Heart left ventricle (tissue), 16 donors: ENCODE data around the gene MYH7. TPM values are rescaled to one million over a fixed set of nuclear protein-coding genes. Genes with fewer than 3 reads are reported as not detected.

Experiments
- ATAC-seq, 4 donors: fragments of 200-7000 bp; cut with Tn5 transposase; one replicate each; pipeline ENCODE4 v1.9.1; 2020 to 2022; ENCODE audit warnings: moderate library complexity in 4 of 4, mild to moderate bottlenecking in 3 of 4, moderate number of reproducible peaks in 1 of 4
- DNase-seq, 5 donors: peaks; one replicate each; pipeline ENCODE4 v3.0.0-alpha.2; 2020
- H3K27ac ChIP-seq, 12 donors: fragments of 200-600 bp; sonication (generic) in 4 of 12; one replicate each; pipeline versions ENCODE4 v1.5.0 to v1.8.0; 2016 to 2022; ENCODE audit warnings: mild to moderate bottlenecking in 2 of 12
- H3K27me3 ChIP-seq, 9 donors: fragments of 200-600 bp; sonication (generic) in 2 of 9; one replicate each; pipeline versions ENCODE4 v1.5.1 to v1.8.0; 2016 to 2022; ENCODE audit warnings: mild to moderate bottlenecking in 3 of 9
- H3K36me3 ChIP-seq, 9 donors: fragments of 200-600 bp; sonication (generic) in 2 of 9; one replicate each; pipeline versions ENCODE4 v1.5.0 to v1.8.0; 2018 to 2022; ENCODE audit warnings: mild to moderate bottlenecking in 2 of 9
- H3K4me1 ChIP-seq, 12 donors: fragments of 200-600 bp; sonication (generic) in 4 of 12; one replicate each; pipeline versions ENCODE4 v1.5.0 to v1.8.0; 2016 to 2022; ENCODE audit warnings: mild to moderate bottlenecking in 3 of 12
- H3K4me3 ChIP-seq, 12 donors: fragments of 200-600 bp; sonication (generic) in 4 of 12; one replicate each; pipeline versions ENCODE4 v1.5.0 to v1.8.0; 2017 to 2022; ENCODE audit warnings: mild to moderate bottlenecking in 9 of 12, moderate library complexity in 4 of 12
- H3K9me3 ChIP-seq, 12 donors: fragments of 200-600 bp; sonication (generic) in 4 of 12; one replicate each; pipeline versions ENCODE4 v1.5.0 to v1.8.0; 2016 to 2022; ENCODE audit warnings: mild to moderate bottlenecking in 1 of 12
- CTCF ChIP-seq, 12 donors: fragments of 200-600 bp; sonication (generic) in 4 of 12; IDR thresholded peaks; one replicate each; pipeline versions ENCODE4 v1.5.0 to v1.8.0; 2018 to 2022; ENCODE audit warnings: antibody characterized with exemption in 12 of 12, mild to moderate bottlenecking in 5 of 12
- POLR2A ChIP-seq, 2 donors: fragments of 450-650 bp; IDR thresholded peaks; one replicate each; pipeline ENCODE4 v1.6.1; 2017; ENCODE audit warnings: antibody characterized with exemption in 2 of 2, mild to moderate bottlenecking in 2 of 2, moderate library complexity in 2 of 2
- WGBS, 4 donors: extraction: QIAGEN DNeasy Blood & Tissue Kit in 2 of 4; methylation state at CpG; one replicate each; pipeline versions ENCODE4 v1.1.5 to v1.1.7; 2013 to 2018; 5-methylcytosine and 5-hydroxymethylcytosine counted together
- intact Hi-C, 10 donors: fragments of 100-400 bp; cut with DNase I; formaldehyde crosslinking; loops; one replicate each; pipeline versions ENCODE4 v1.11.1 to v1.14.2; 2022
- polyA plus RNA-seq, 2 donors: library from polyadenylated mRNA; stranded (reverse); fragments of 200-250 nt; gene quantifications; one replicate each; pipeline ENCODE4 v1.2.3, GENCODE V29; 2013
- total RNA-seq, 9 donors: library from RNA; depleted of rRNA in 2 of 9; stranded (reverse); fragments of >200 nt in 2 of 9; fragmentation: NEBNext Ultra II Directional in 3 of 9; extraction: Animal tissue kit (Norgen Biotek cat#: 25700) in 3 of 9; gene quantifications; one replicate each; pipeline versions ENCODE4 v1.1.0 to v1.2.4, GENCODE V29; 2016 to 2023
- donor health status: ischemic (EF 13 %, LVEDD 7.1; RV severe dilation, severe dysfunction).
- donor health status: healthy with polysubstance abuse.
- donor health status: DM: no; HTN: yes; CAD: no.
- donor health status: DM: no; HTN: no; CAD: no.
- donor health status: ischemic (EF 25% LVEDD 6.9; RV normal size, moderate dysfunction).
- donor health status: ischemic (EF 25% LVEDD 5.7; RV mildly dilated, moderate dysfunction).
- donor health status: healthy.
- donor health status: DM: yes; HTN: yes; CAD: no.
- donor health status: ischemic (EF 35%, LVEDD 5.7; RV mildly dilated, moderate dysfunction).
- donor health status: nonischemic (EF 11% LVEDD 7.7; RV severe dilation, severe dysfunction).
- donor health status: DM: yes; HTN: yes; CAD: no.
- donor health status: PGD.
- donor health status: ischemic (EF 29% LVEDD 5.4; RV normal size, mild dysfunction).
- donor health status: nonischemic (EF 23%, LVEDD 6.1; RV moderate dilation, normal function).

Gene MYH7
- total and polyA plus RNA-seq, 11 donors, result 727 to 23,825 (median 14,589) TPM

- H3K36me3 ChIP-seq, result peaks cover 0 to 48% (median 0%) of the 10 kb centered on the region in 9 donors
- H3K4me3 ChIP-seq, result peak overlapping the region in 4 of 12 donors; percentile 14 to 45 (median 40)
- no peaks in the 10 kb centered on the region for H3K9me3 ChIP-seq
- intact Hi-C loops, result loop anchor here in 2 of 10 donors (5.0 kb wide), 2 partner anchors 35 to 40 kb away; no protein-coding TSS in a partner anchor
- H3K27ac ChIP-seq, result peak overlapping the region in 10 of 12 donors; percentile 37 to 91 (median 75)
- whole genome bisulfite sequencing, 4 donors, result 45 to 84% (median 55%) methylated on average over 12 to 15 of the region's 15 CpGs
- peaks cover 0 to 41% (median 3%) of the 10 kb centered on the region in 12 donors for H3K4me1 ChIP-seq
- H3K27me3 ChIP-seq, result peaks cover 0 to 10% (median 0%) of the 10 kb centered on the region in 9 donors
- ATAC-seq (no peak), DNase-seq (peak in 2 of 5 donors; percentile 43 to 64)
- TF ChIP-seq CTCF (IDR thresholded peaks at IDR 0.05) (no peak), POLR2A (IDR thresholded peaks at IDR 0.05) (no peak)
Observed at GRCh38 chr14:23406725-23407355, 28.6 kb downstream of the MYH7 start.

GRCh38 chr14:23406244-23406643 lies 29.2 kb downstream of the MYH7 start:
- intact Hi-C loops, result loop anchor here in 2 of 10 donors (5.0 kb wide), 2 partner anchors 36 to 41 kb away; no protein-coding TSS in a partner anchor
- Histone ChIP-seq H3K27ac (peak overlapping the region in 10 of 12 donors; percentile 2 to 91 (median 75)), H3K4me1 (peaks cover 0 to 44% (median 3%) of the 10 kb centered on the region in 12 donors), H3K9me3 (no peaks in the 10 kb centered on the region), H3K36me3 (peaks cover 0 to 54% (median 0%) of the 10 kb centered on the region in 9 donors), H3K27me3 (peaks cover 0 to 10% (median 0%) of the 10 kb centered on the region in 9 donors), H3K4me3 (peak overlapping the region in 3 of 12 donors; percentile 38 to 45 (median 41))
- no peak for TF ChIP-seq POLR2A (IDR thresholded peaks at IDR 0.05)
- no peak for ATAC-seq
- peak in 2 of 5 donors; percentile 28 to 29 for DNase-seq
- WGBS, 4 donors, result 31 to 39% (median 36%) methylated on average over 4 of the region's 4 CpGs

GRCh38 chr14:23405516-23406025 lies 29.9 kb downstream of the MYH7 start:
- Histone ChIP-seq H3K27me3 (peaks cover 0 to 10% (median 0%) of the 10 kb centered on the region in 9 donors), H3K4me1 (peaks cover 0 to 44% (median 3%) of the 10 kb centered on the region in 12 donors), H3K9me3 (no peaks in the 10 kb centered on the region), H3K4me3 (peak overlapping the region in 3 of 12 donors; percentile 38 to 45 (median 41)), H3K27ac (peak overlapping the region in 9 of 12 donors; percentile 0 to 91 (median 68)), H3K36me3 (peaks cover 0 to 60% (median 0%) of the 10 kb centered on the region in 9 donors)
- TF ChIP-seq CTCF (IDR thresholded peaks at IDR 0.05) (no peak), POLR2A (IDR thresholded peaks at IDR 0.05) (no peak)
- intact Hi-C loops, result loop anchor here in 2 of 10 donors (5.0 kb wide), 2 partner anchors 37 to 42 kb away; no protein-coding TSS in a partner anchor
- DNase-seq, result peak in 2 of 5 donors; percentile 31 to 60
- 49 to 62% (median 57%) methylated on average over 10 to 13 of the region's 13 CpGs for WGBS, 4 donors
- ATAC-seq, result no peak

GRCh38 chr14:23405096-23405495 lies 30.4 kb downstream of the MYH7 start:
- Histone ChIP-seq H3K36me3 (peaks cover 0 to 63% (median 0%) of the 10 kb centered on the region in 9 donors), H3K27ac (peak overlapping the region in 8 of 12 donors; percentile 13 to 91 (median 75)), H3K27me3 (peaks cover 0 to 10% (median 0%) of the 10 kb centered on the region in 9 donors), H3K4me3 (peak overlapping the region in 3 of 12 donors; percentile 38 to 45 (median 41)), H3K9me3 (no peaks in the 10 kb centered on the region), H3K4me1 (peaks cover 0 to 44% (median 3%) of the 10 kb centered on the region in 12 donors)
- WGBS, 4 donors, result 38 to 64% (median 47%) methylated on average over 10 of the region's 10 CpGs
- intact Hi-C loops, result loop anchor here in 2 of 10 donors (5.0 kb wide), 2 partner anchors 37 to 42 kb away; no protein-coding TSS in a partner anchor
- peak in 2 of 5 donors; percentile 50 to 63 for DNase-seq
- ATAC-seq, result peak in 1 of 4 donors; percentile 2
- no peak for TF ChIP-seq POLR2A (IDR thresholded peaks at IDR 0.05)
